Ectodermal cell (in vitro differentiated cells): ENCODE measurements around the gene SNED1.

ENCODE experiments used
- H3K27ac ChIP-seq: 2 replicates; pipeline ENCODE4 v1.7.0; 2013; ENCODE audit warnings: mild to moderate bottlenecking, low read depth, low read length; ENCODE audit not compliant: insufficient read depth, poor library complexity, severe bottlenecking
- H3K27me3 ChIP-seq: 2 replicates; pipeline ENCODE4 v1.7.0; 2013; ENCODE audit warnings: mild to moderate bottlenecking, low read length; ENCODE audit not compliant: insufficient read depth, control insufficient read depth, poor library complexity, severe bottlenecking
- H3K36me3 ChIP-seq: one replicate; pipeline ENCODE4 v1.7.0; 2013; ENCODE audit warnings: low read length; ENCODE audit not compliant: control insufficient read depth, insufficient read depth
- H3K4me1 ChIP-seq: one replicate; pipeline ENCODE4 v1.7.0; 2013; ENCODE audit warnings: low read length; ENCODE audit not compliant: control insufficient read depth, insufficient read depth
- H3K4me3 ChIP-seq: 2 replicates; pipeline ENCODE4 v1.7.0; 2013; ENCODE audit warnings: low read depth, low read length, control low read depth; ENCODE audit not compliant: insufficient read depth
- H3K9me3 ChIP-seq: 2 replicates; pipeline ENCODE4 v1.7.0; 2013; ENCODE audit warnings: mild to moderate bottlenecking, low read length, moderate library complexity; ENCODE audit not compliant: control insufficient read depth
- WGBS, 2 experiments: methylation state at CpG; one replicate each; pipeline ENCODE4 v1.1.7; 2013; ENCODE audit warnings: missing lambda C conversion rate in 2 of 2; 5-methylcytosine and 5-hydroxymethylcytosine counted together

SNED1 gene

GRCh38 chr2:240987588-240987987, 10.8 kb upstream of the SNED1 start:
- Histone ChIP-seq H3K4me1 (no peaks in the 10 kb centered on the region), H3K4me3 (no peak overlapping the region), H3K27ac (no peak overlapping the region), H3K9me3 (no peaks in the 10 kb centered on the region), H3K36me3 (no peaks in the 10 kb centered on the region), H3K27me3 (peaks cover 14% of the 10 kb centered on the region)
- 89% methylated on average over 6 of the region's 6 CpGs for WGBS, 2 experiments

DNA sequence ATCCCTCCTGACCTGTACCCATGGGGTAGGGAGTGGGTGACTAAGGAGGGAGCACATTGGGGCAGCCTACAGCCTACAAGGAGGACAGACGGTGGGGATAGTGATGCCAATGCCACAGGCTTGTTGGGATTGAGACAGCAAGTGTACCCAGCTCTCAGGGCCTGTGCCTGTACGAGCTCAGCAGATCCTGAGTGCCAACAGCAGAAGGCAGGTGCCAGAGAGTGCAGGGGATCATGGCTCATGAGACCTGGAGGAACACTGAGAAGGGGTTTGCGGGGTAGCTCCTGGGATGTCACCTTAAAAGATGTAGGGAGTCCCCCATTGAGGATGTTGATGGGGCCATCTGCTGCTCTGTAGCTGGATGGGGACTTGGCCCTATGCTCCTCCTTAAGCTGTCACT, 10.3 kb upstream of the SNED1 start:
- 91 to 94% methylated on average over 3 of the region's 3 CpGs for WGBS, 2 experiments
- Histone ChIP-seq H3K9me3 (no peaks in the 10 kb centered on the region), H3K27me3 (peaks cover 8% of the 10 kb centered on the region), H3K4me1 (no peaks in the 10 kb centered on the region), H3K4me3 (no peak overlapping the region), H3K27ac (no peak overlapping the region), H3K36me3 (no peaks in the 10 kb centered on the region)

GRCh38 chr2:240988571-240989271, 9.7 kb upstream of the SNED1 start:
- WGBS, 2 experiments, result 92 to 96% methylated on average over 6 of the region's 6 CpGs
- Histone ChIP-seq H3K4me1 (no peaks in the 10 kb centered on the region), H3K27me3 (peaks cover 3% of the 10 kb centered on the region), H3K27ac (no peak overlapping the region), H3K9me3 (no peaks in the 10 kb centered on the region), H3K36me3 (no peaks in the 10 kb centered on the region), H3K4me3 (no peak overlapping the region)

DNA sequence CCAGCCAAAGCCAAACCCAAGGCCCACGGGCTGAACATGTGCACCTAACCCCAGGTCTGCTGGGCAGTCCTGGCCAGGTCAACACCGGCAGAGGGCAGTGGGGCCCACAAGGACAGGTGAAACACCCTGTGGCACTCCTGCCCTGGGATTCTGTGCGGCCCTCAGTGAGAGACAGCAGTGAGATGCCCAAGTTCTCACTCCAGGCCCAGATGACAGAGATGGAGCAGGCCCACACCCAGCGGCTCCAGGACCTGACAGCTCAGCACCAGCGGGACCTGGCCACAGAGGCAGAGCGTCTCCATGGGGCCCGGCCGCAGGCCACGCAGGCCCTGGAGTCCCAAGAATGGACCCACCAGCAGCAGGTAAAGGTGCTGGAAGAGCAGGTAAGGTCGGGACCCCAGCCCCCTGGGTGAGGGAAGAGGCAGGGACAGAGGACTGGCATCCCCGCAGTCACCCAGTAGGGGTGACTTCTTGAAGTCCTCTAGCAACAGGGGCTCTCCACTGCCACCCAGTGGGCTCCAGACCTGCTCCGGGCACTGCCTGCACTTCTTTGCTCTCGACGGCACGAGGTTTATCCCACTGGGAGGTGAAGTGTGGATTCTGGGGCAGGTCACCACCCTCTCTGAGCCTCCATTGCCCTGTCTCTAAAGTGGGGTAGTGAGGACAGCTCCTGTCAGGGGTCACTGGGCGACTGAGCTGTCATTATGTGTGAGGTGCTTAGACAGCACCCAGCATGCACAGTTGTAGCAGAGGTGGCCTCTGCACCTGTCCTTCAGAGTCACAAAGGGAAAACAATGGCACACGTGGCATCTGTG, 8.8 kb upstream of the SNED1 start:
- no peaks in the 10 kb centered on the region for H3K4me1 ChIP-seq
- no peaks in the 10 kb centered on the region for H3K9me3 ChIP-seq
- H3K27ac ChIP-seq, result no peak overlapping the region
- 73 to 77% methylated on average over 17 of the region's 17 CpGs for WGBS, 2 experiments
- no peak overlapping the region for H3K4me3 ChIP-seq
- no peaks in the 10 kb centered on the region for H3K36me3 ChIP-seq
- H3K27me3 ChIP-seq, result no peaks in the 10 kb centered on the region

GRCh38 chr2:240990266-240990529, 8.2 kb upstream of the SNED1 start:
- no peak overlapping the region for H3K4me3 ChIP-seq
- 92 to 98% methylated on average over 2 of the region's 2 CpGs for WGBS, 2 experiments
- H3K4me1 ChIP-seq, result no peaks in the 10 kb centered on the region
- H3K36me3 ChIP-seq, result no peaks in the 10 kb centered on the region
- no peak overlapping the region for H3K27ac ChIP-seq
- no peaks in the 10 kb centered on the region for H3K9me3 ChIP-seq
- H3K27me3 ChIP-seq, result no peaks in the 10 kb centered on the region

DNA sequence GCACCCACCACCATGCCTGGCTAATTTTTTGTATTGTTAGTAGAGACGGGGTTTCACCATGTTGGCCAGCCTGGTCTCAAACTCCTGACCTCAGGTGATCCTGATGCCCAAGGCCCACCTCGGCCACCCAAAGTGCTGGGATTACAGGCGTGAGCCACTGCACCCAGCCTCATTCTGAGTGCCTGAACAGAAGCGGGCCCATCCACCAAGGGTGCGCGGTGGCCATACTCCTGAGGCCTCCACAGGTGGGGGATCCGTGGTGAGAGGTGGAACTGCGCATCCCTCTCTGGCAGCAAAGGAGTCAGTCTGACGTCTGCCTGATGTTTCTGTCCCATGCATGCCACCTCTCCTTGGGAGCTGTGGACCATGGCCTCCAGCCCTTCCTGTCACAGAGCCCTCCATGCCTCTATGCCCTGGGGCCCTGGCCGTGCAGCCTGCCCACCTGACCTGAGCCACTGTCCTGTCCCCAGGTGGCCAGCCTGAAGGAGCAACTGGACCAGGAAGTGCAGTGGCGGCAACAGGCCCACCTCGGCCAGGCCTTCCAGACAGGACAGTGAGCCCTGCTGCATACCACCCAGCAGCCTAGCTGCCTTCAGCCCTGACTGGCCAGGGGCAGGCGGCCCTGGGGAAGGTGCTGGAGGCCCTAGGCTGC, 7.6 kb upstream of the SNED1 start:
- Histone ChIP-seq H3K4me1 (no peaks in the 10 kb centered on the region), H3K36me3 (no peaks in the 10 kb centered on the region), H3K27me3 (no peaks in the 10 kb centered on the region), H3K27ac (no peak overlapping the region), H3K4me3 (no peak overlapping the region), H3K9me3 (no peaks in the 10 kb centered on the region)
- WGBS, 2 experiments, result 92 to 94% methylated on average over 13 of the region's 13 CpGs

GRCh38 chr2:240991378-240992263, 6.8 kb upstream of the SNED1 start:
- 90 to 91% methylated on average over 33 of the region's 33 CpGs for WGBS, 2 experiments
- no peaks in the 10 kb centered on the region for H3K9me3 ChIP-seq
- no peaks in the 10 kb centered on the region for H3K36me3 ChIP-seq
- H3K4me1 ChIP-seq, result no peaks in the 10 kb centered on the region
- H3K27me3 ChIP-seq, result peaks cover under 1% of the 10 kb centered on the region
- H3K27ac ChIP-seq, result no peak overlapping the region
- no peak overlapping the region for H3K4me3 ChIP-seq

- Histone ChIP-seq H3K4me1 (peaks cover under 1% of the 10 kb centered on the region), H3K9me3 (no peaks in the 10 kb centered on the region), H3K4me3 (no peak overlapping the region), H3K27me3 (peaks cover 12% of the 10 kb centered on the region), H3K36me3 (no peaks in the 10 kb centered on the region), H3K27ac (no peak overlapping the region)
- 86 to 88% methylated on average over 20 of the region's 20 CpGs for WGBS, 2 experiments
Measured at GRCh38 chr2:240992572-240993291, 5.7 kb upstream of the SNED1 start.

DNA sequence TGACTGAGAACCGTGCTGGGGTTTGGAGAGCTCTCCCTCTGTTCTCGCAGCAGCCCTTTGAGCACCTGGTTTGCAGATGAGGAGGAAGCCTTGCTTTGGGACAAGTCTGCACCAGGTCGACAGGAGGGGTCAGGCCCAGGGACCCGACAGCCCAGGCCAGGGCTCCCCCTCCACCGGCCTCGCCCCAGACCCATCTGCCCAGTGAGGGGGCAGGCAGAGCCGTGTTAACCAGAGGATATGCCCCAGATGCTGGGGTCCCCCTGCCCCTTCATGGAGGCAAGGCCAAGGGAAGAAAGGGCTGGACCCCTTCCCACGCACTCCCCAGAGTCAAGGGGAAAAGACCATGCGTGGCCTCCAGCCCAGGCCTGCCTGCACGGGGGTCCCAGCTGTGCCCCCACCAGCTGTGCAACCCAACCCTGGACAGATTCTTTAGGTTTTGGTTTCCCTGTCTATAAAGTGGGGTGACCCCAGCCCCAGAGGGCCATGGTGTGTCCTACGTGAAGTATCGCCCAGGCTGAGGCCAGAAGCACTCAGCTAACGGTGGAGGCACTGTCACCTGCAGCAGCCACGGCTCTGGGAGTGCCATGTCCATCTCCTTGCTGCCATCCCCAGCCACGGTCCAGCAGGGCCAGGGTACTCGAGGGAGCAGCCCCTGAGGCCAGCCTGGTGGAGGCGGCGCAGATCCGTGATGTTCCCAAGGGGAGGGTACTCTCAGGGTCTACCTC, 4.8 kb upstream of the SNED1 start:
- H3K27me3 ChIP-seq, result peaks cover 19% of the 10 kb centered on the region

More for the DNA sequence above, 4.8 kb upstream of the SNED1 start:
- WGBS, 2 experiments, result 93 to 95% methylated on average over 19 of the region's 19 CpGs
- Histone ChIP-seq H3K36me3 (no peaks in the 10 kb centered on the region), H3K9me3 (no peaks in the 10 kb centered on the region), H3K4me1 (peaks cover 4% of the 10 kb centered on the region), H3K4me3 (no peak overlapping the region), H3K27ac (no peak overlapping the region)
